ENCODE measurements around the gene HERPUD1. TPM values are rescaled to one million over a fixed set of nuclear protein-coding genes. Genes with fewer than 3 reads are reported as not detected.

HERPUD1 gene
- total RNA-seq, 1 donor from 2014 or later = 16.1 TPM

GRCh38 chr16:56897026-56897799 is 34.7 kb upstream of the HERPUD1 start:
- DNase-seq (ENCODE audit: low spot score) = no peak
- H3K9me3 ChIP-seq (ENCODE audit: low read depth) = no peaks in the 10 kb centered on the region
- H3K27ac ChIP-seq = no peak overlapping the region
- Mint-ChIP-seq H3K36me3 (no peaks in the 10 kb centered on the region), H3K27me3 (ENCODE audit: insufficient read depth, low read depth) (peaks cover 10% of the 10 kb centered on the region), H3K9me3 (no peaks in the 10 kb centered on the region), H3K27ac (peak overlapping the region; percentile 46), H3K4me3 (no peak overlapping the region), H3K4me1 (no peaks in the 10 kb centered on the region)
- no peaks in the 10 kb centered on the region for H4K20me1 ChIP-seq (ENCODE audit: low read depth)
- H3F3A ChIP-seq (ENCODE audit: low read depth) = no peaks in the 10 kb centered on the region
- H3K36me3 ChIP-seq = no peaks in the 10 kb centered on the region
- TF ChIP-seq, protein P1, sequence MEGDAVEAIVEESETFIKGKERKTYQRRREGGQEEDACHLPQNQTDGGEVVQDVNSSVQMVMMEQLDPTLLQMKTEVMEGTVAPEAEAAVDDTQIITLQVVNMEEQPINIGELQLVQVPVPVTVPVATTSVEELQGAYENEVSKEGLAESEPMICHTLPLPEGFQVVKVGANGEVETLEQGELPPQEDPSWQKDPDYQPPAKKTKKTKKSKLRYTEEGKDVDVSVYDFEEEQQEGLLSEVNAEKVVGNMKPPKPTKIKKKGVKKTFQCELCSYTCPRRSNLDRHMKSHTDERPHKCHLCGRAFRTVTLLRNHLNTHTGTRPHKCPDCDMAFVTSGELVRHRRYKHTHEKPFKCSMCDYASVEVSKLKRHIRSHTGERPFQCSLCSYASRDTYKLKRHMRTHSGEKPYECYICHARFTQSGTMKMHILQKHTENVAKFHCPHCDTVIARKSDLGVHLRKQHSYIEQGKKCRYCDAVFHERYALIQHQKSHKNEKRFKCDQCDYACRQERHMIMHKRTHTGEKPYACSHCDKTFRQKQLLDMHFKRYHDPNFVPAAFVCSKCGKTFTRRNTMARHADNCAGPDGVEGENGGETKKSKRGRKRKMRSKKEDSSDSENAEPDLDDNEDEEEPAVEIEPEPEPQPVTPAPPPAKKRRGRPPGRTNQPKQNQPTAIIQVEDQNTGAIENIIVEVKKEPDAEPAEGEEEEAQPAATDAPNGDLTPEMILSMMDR (IDR thresholded peaks at IDR 0.05) = no peak
- no peak for TF ChIP-seq EZH2phosphoT487 (IDR thresholded peaks at IDR 0.05)
- TF ChIP-seq EZH2 (IDR thresholded peaks at IDR 0.05) = no peak
- no peak overlapping the region for H2AFZ ChIP-seq (replicated peaks)
- no peak overlapping the region for H3K4me3 ChIP-seq
- no peak overlapping the region for H3K9ac ChIP-seq
- H3K27me3 ChIP-seq = no peaks in the 10 kb centered on the region
- H3K4me1 ChIP-seq = no peaks in the 10 kb centered on the region
- no peaks in the 10 kb centered on the region for H3K79me2 ChIP-seq (ENCODE audit: low read depth)
- H3K4me2 ChIP-seq = no peak overlapping the region

- Mint-ChIP-seq H3K36me3 (no peaks in the 10 kb centered on the region), H3K4me1 (no peaks in the 10 kb centered on the region), H3K27me3 (ENCODE audit: insufficient read depth, low read depth) (peaks cover 7% of the 10 kb centered on the region), H3K9me3 (no peaks in the 10 kb centered on the region), H3K4me3 (no peak overlapping the region), H3K27ac (no peak overlapping the region)
- Histone ChIP-seq H2AFZ (replicated peaks) (no peak overlapping the region), H3K9ac (no peak overlapping the region), H3K4me2 (no peak overlapping the region), H3K9me3 (ENCODE audit: low read depth) (no peaks in the 10 kb centered on the region), H4K20me1 (ENCODE audit: low read depth) (no peaks in the 10 kb centered on the region), H3F3A (ENCODE audit: low read depth) (no peaks in the 10 kb centered on the region), H3K36me3 (no peaks in the 10 kb centered on the region), H3K27me3 (no peaks in the 10 kb centered on the region), H3K4me3 (no peak overlapping the region), H3K79me2 (ENCODE audit: low read depth) (no peaks in the 10 kb centered on the region), H3K27ac (no peak overlapping the region), H3K4me1 (no peaks in the 10 kb centered on the region)
- no peak for TF ChIP-seq EZH2 (IDR thresholded peaks at IDR 0.05)
- TF ChIP-seq EZH2phosphoT487 (IDR thresholded peaks at IDR 0.05) = no peak
- TF ChIP-seq, protein P1 (IDR thresholded peaks at IDR 0.05) = no peak
- DNase-seq (ENCODE audit: low spot score) = no peak
Measured at GRCh38 chr16:56898847-56899246, 33.1 kb upstream of the HERPUD1 start.

DNA sequence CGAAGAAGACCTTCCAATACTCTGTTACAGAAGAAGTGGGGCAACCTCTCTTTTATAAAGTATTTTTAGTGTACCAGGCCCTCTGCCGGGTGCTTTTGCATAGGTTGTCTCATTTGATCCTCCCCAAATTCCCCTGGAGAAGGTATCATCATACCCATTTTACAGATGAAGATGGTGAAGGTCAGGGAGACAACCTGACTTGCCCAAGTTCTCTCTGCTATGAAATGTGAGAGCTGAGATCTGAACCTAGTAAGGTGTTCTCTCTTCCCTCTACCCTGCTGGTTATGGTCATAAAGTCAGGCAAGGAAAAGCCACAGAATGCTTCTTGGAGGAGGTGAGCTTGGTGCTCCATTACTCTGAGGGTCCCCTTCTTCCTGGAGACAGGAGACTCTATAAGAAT is 28.1 kb upstream of the HERPUD1 start:
- H3F3A ChIP-seq (ENCODE audit: low read depth) = no peaks in the 10 kb centered on the region
- Mint-ChIP-seq H3K9me3 (peaks cover 4% of the 10 kb centered on the region), H3K4me3 (no peak overlapping the region), H3K36me3 (no peaks in the 10 kb centered on the region), H3K27ac (no peak overlapping the region), H3K27me3 (ENCODE audit: insufficient read depth, low read depth) (peaks cover 2% of the 10 kb centered on the region), H3K4me1 (no peaks in the 10 kb centered on the region)
- H3K9ac ChIP-seq = no peak overlapping the region
- H3K9me3 ChIP-seq (ENCODE audit: low read depth) = no peaks in the 10 kb centered on the region
- no peak overlapping the region for H3K4me3 ChIP-seq
- no peak overlapping the region for H2AFZ ChIP-seq (replicated peaks)
- no peaks in the 10 kb centered on the region for H3K36me3 ChIP-seq
- no peaks in the 10 kb centered on the region for H4K20me1 ChIP-seq (ENCODE audit: low read depth)
- no peaks in the 10 kb centered on the region for H3K4me1 ChIP-seq
- TF ChIP-seq EZH2phosphoT487 (IDR thresholded peaks at IDR 0.05) (no peak), EZH2 (IDR thresholded peaks at IDR 0.05) (no peak)
- TF ChIP-seq, protein P1 (IDR thresholded peaks at IDR 0.05) = no peak
- H3K79me2 ChIP-seq (ENCODE audit: low read depth) = no peaks in the 10 kb centered on the region
- no peak overlapping the region for H3K27ac ChIP-seq
- DNase-seq (ENCODE audit: low spot score) = no peak
- H3K4me2 ChIP-seq = no peak overlapping the region
- no peaks in the 10 kb centered on the region for H3K27me3 ChIP-seq

Data from neural progenitor cell (in vitro differentiated cells).